Upper lobe of right lung (tissue), 1 donor: ENCODE measurements around the gene SLC7A9. TPM values are rescaled to one million over a fixed set of nuclear protein-coding genes. Genes with fewer than 3 reads are reported as not detected.

Source experiments
- ATAC-seq: fragments of 200-7000 bp; cut with Tn5 transposase; one replicate; pipeline ENCODE4 v1.9.1; 2020; ENCODE audit warnings: mild to moderate bottlenecking, moderate library complexity
- DNase-seq: peaks from one replicate; pipeline ENCODE4 v3.0.0-alpha.2; 2020
- H3K27ac ChIP-seq: fragments of 200-600 bp; one replicate; pipeline ENCODE4 v1.8.0; 2022
- H3K27me3 ChIP-seq: fragments of 200-600 bp; one replicate; pipeline ENCODE4 v1.8.0; 2022; ENCODE audit warnings: mild to moderate bottlenecking
- H3K36me3 ChIP-seq: fragments of 200-600 bp; one replicate; pipeline ENCODE4 v1.8.0; 2022
- H3K4me1 ChIP-seq: fragments of 200-600 bp; one replicate; pipeline ENCODE4 v1.8.0; 2022
- H3K4me3 ChIP-seq: fragments of 200-600 bp; one replicate; pipeline ENCODE4 v1.8.0; 2022; ENCODE audit warnings: mild to moderate bottlenecking
- H3K9me3 ChIP-seq: fragments of 200-600 bp; one replicate; pipeline ENCODE4 v1.8.0; 2022
- intact Hi-C: fragments of 100-400 bp; cut with DNase I; formaldehyde crosslinking; loops from one replicate; pipeline ENCODE4 v1.11.0; 2022
- total RNA-seq: library from RNA; stranded (reverse); fragmentation: NEBNext Ultra II Directional; extraction: Animal tissue kit (Norgen Biotek cat#: 25700); gene quantifications from one replicate; pipeline ENCODE4 v1.2.1, GENCODE V29; 2021
- TF ChIP-seq, protein P1 (sequence below): fragments of 200-600 bp; IDR thresholded peaks from one replicate; pipeline ENCODE4 v1.8.0; 2022; ENCODE audit warnings: antibody characterized with exemption
- donor health status: DM: no; HTN: yes; CAD: no; lungs with severe emphysema.

SLC7A9 gene
- total RNA-seq, 1 donor from 2014 or later, result 0.46 TPM

DNA sequence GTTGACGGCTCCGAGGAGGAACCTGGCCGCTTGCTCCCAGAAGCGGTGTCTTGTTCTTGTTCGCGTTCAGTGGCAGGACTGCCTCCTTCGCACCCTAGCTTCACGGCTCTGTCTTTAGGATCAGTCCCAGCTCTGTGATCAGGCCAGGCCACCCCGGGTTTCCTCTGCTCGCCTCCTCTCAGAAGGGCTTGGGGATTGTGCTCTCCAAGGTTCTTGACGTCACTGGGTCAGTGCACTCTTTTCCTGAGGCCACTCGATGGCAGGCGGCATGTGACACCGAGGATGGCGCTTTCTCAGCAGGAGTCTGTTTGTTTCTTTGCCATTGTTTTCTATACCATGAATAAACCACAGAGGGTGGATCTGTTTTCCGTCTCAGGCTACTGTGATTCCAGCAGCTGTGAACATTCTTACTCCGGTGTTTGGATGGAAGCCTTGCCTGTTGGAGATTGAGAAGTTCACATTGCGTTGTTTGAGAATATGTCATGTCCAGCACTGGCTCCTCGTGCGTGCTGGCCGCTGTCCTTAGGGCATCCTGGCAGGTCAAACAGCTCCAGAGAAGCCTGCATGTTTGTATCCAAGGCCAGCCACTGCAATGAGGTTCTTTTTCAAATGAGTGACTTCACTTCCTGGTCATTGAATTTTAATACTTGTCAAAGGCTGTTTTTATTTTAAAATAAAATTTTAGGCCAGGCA is 44.5 kb downstream of the SLC7A9 start:
- TF ChIP-seq, protein P1, sequence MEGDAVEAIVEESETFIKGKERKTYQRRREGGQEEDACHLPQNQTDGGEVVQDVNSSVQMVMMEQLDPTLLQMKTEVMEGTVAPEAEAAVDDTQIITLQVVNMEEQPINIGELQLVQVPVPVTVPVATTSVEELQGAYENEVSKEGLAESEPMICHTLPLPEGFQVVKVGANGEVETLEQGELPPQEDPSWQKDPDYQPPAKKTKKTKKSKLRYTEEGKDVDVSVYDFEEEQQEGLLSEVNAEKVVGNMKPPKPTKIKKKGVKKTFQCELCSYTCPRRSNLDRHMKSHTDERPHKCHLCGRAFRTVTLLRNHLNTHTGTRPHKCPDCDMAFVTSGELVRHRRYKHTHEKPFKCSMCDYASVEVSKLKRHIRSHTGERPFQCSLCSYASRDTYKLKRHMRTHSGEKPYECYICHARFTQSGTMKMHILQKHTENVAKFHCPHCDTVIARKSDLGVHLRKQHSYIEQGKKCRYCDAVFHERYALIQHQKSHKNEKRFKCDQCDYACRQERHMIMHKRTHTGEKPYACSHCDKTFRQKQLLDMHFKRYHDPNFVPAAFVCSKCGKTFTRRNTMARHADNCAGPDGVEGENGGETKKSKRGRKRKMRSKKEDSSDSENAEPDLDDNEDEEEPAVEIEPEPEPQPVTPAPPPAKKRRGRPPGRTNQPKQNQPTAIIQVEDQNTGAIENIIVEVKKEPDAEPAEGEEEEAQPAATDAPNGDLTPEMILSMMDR, result no peak
- DNase-seq, result no peak
- H3K4me1 ChIP-seq, result no peaks in the 10 kb centered on the region
- no peak overlapping the region for H3K27ac ChIP-seq
- no peak overlapping the region for H3K4me3 ChIP-seq
- no peaks in the 10 kb centered on the region for H3K36me3 ChIP-seq
- no peaks in the 10 kb centered on the region for H3K9me3 ChIP-seq
- intact Hi-C loops, result no loop called here
- ATAC-seq, result no peak
- peaks cover 3% of the 10 kb centered on the region for H3K27me3 ChIP-seq

- DNase-seq (no peak), ATAC-seq (no peak)
- intact Hi-C loops, result no loop called here
- Histone ChIP-seq H3K4me1 (no peaks in the 10 kb centered on the region), H3K9me3 (no peaks in the 10 kb centered on the region), H3K27ac (no peak overlapping the region), H3K27me3 (peaks cover 3% of the 10 kb centered on the region), H3K36me3 (no peaks in the 10 kb centered on the region), H3K4me3 (no peak overlapping the region)
- TF ChIP-seq, protein P1, result no peak
Observed at GRCh38 chr19:32824191-32824751, 45.3 kb downstream of the SLC7A9 start.

- intact Hi-C loops, result no loop called here
- H3K36me3 ChIP-seq, result no peaks in the 10 kb centered on the region
- no peak for ATAC-seq
Observed at GRCh38 chr19:32823747-32824102, 45.8 kb downstream of the SLC7A9 start.

GRCh38 chr19:32822916-32823746 is 46.4 kb downstream of the SLC7A9 start:
- DNase-seq (no peak), ATAC-seq (no peak)
- no peak overlapping the region for H3K4me3 ChIP-seq
- no peaks in the 10 kb centered on the region for H3K36me3 ChIP-seq
- peaks cover 3% of the 10 kb centered on the region for H3K27me3 ChIP-seq
- H3K4me1 ChIP-seq, result no peaks in the 10 kb centered on the region
- TF ChIP-seq, protein P1, result no peak
- no peak overlapping the region for H3K27ac ChIP-seq
- intact Hi-C loops, result no loop called here
- H3K9me3 ChIP-seq, result no peaks in the 10 kb centered on the region

More at GRCh38 chr19:32823747-32824102, 45.8 kb downstream of the SLC7A9 start:
- H3K4me1 ChIP-seq, result no peaks in the 10 kb centered on the region
- peaks cover 3% of the 10 kb centered on the region for H3K27me3 ChIP-seq
- no peak for DNase-seq
- no peaks in the 10 kb centered on the region for H3K9me3 ChIP-seq
- TF ChIP-seq, protein P1, result no peak
- H3K4me3 ChIP-seq, result no peak overlapping the region
- no peak overlapping the region for H3K27ac ChIP-seq

- ATAC-seq (no peak), DNase-seq (no peak)
- Histone ChIP-seq H3K4me3 (no peak overlapping the region), H3K27ac (no peak overlapping the region), H3K27me3 (peaks cover 3% of the 10 kb centered on the region), H3K9me3 (no peaks in the 10 kb centered on the region), H3K4me1 (no peaks in the 10 kb centered on the region), H3K36me3 (no peaks in the 10 kb centered on the region)
- intact Hi-C loops, result no loop called here
- TF ChIP-seq, protein P1, result no peak
Observed at GRCh38 chr19:32819419-32820400, 49.9 kb downstream of the SLC7A9 start.
